ENCODE data around the gene P2RX7. TPM values are rescaled to one million over a fixed set of nuclear protein-coding genes. Genes with fewer than 3 reads are reported as not detected.

P2RX7 gene
- total and polyA plus RNA-seq, 7 donors, result 0.07 to 1.3 (median 0.17) TPM

DNA sequence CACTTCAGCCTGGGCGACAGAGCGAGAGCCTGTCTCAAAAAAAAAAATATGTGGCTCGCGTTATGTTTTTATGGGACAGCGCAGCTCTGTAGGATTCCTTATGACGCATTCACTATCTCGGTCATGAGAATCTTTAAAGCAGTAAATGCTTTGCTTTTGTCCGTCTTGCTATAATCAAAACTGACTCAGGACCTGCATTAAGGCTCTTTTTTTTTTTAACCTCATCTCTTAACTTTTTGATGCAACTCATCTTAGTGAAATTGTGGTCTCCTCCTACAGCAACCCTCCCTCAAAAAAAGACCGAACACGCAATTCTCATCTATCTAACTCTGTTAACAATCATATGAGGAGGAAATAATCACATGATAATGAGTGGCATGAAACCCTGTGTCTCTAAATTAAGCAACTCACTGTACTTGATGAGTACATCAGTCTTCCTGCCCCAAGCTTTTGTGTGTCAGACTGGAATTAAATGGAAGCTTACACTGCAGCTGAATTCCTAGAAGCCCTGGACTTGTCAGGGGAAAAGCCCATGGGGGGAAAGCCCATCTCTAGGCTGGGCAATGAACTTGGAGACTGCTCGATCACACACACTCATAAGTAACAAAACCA lies 81.6 kb downstream of the P2RX7 start:
- Histone ChIP-seq H3K4me1 (no peaks in the 10 kb centered on the region), H3K9me3 (no peaks in the 10 kb centered on the region), H3K27me3 (ENCODE audit: insufficient read depth in 3 of 3, low read length in 2 of 3) (peaks cover 0 to 24% (median 4%) of the 10 kb centered on the region in 3 donors), H3K27ac (no peak overlapping the region), H3K4me3 (no peak overlapping the region), H3K36me3 (ENCODE audit: insufficient read depth in 1 of 2, low read depth in 1 of 2) (no peaks in the 10 kb centered on the region)
- intact Hi-C loops (cut with DNase I), result no loop called here
- TF ChIP-seq CTCF (IDR thresholded peaks at IDR 0.05), result no peak
- DNase-seq (no peak), ATAC-seq (no peak)
- WGBS, 3 donors, result 88 to 91% (median 90%) methylated on average over 11 of the region's 11 CpGs

DNA sequence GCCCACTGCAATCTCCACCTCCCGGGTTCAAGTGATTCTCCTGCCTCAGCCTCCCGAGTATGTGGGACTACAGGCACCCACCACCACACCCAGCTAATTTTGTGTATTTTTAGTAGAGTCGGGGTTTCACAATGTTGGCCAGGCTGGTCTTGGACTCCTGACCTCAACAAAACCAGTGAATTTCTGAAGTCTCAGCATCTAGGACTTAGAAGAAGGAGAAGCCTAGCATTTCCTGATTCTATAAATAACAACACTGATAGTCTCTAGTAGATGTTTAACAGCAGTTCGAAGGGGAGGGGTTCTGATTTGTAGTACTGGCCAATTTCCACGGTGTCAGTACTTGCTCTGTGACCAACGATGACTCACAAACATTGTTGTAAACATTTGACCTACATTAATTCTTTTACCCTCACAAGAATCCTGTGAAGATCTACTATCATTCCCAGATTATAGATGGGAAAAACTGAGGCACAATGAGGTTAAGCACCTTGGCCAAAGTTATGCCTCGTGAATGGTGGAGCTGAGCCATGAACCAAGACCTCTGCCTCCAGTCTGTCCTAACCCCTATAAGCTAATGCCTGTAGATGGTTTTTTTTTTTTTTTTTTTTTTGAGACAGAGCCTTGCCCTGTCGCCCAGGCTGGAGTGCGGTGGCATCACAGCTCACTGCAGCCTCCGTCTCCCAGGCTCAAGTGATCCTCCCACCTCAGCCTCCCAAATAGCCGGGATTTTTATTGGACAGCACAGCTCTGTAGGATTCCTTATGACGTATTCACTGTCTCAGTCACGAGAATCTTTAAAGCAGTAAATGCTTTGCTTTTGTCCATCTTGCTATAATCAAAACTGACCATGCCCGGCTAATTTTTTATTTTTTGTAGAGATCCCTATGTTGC lies 82.4 kb downstream of the P2RX7 start:
- peak in 3 of 4 donors; percentile 37 to 48 (median 38) for ATAC-seq
- H3K9me3 ChIP-seq, result no peaks in the 10 kb centered on the region
- no peaks in the 10 kb centered on the region for H3K36me3 ChIP-seq (ENCODE audit: insufficient read depth in 1 of 2, low read depth in 1 of 2)
- DNase-seq, result no peak
- no peak for TF ChIP-seq CTCF (IDR thresholded peaks at IDR 0.05)
- WGBS, 3 donors, result 76 to 79% (median 77%) methylated on average over 14 of the region's 14 CpGs
- intact Hi-C loops (cut with DNase I), result no loop called here
- no peaks in the 10 kb centered on the region for H3K4me1 ChIP-seq
- no peak overlapping the region for H3K27ac ChIP-seq
- no peak overlapping the region for H3K4me3 ChIP-seq
- peaks cover 0 to 19% (median 4%) of the 10 kb centered on the region in 3 donors for H3K27me3 ChIP-seq (ENCODE audit: insufficient read depth in 3 of 3, low read length in 2 of 3)

- WGBS, 3 donors, result 88 to 93% (median 92%) methylated on average over 4 of the region's 4 CpGs
Measured at GRCh38 chr12:121216102-121216501, 83.4 kb downstream of the P2RX7 start.

DNA sequence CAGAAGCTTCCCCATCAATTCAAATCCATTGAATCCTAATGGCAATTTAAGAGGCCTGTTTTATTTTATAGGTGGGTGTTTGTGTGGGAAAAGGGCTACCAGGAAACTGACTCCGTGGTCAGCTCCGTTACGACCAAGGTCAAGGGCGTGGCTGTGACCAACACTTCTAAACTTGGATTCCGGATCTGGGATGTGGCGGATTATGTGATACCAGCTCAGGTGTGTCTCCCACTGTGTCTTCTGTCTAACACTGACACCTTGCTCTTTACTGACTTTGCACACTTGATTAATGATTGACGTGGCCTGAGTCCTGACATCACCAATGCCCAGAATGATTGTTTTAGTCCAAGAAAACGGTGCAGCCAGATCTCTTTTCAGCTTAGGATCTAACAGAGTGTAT lies 84.4 kb downstream of the P2RX7 start:
- H3K4me1 ChIP-seq, result no peaks in the 10 kb centered on the region
- TF ChIP-seq CTCF (IDR thresholded peaks at IDR 0.05), result no peak
- H3K27me3 ChIP-seq (ENCODE audit: insufficient read depth in 3 of 3, low read length in 2 of 3), result peaks cover 0 to 1% (median 0%) of the 10 kb centered on the region in 3 donors
- ATAC-seq (no peak), DNase-seq (no peak)
- intact Hi-C loops (cut with DNase I), result no loop called here
- H3K36me3 ChIP-seq (ENCODE audit: insufficient read depth in 1 of 2, low read depth in 1 of 2), result no peaks in the 10 kb centered on the region
- H3K4me3 ChIP-seq, result no peak overlapping the region
- H3K27ac ChIP-seq, result no peak overlapping the region
- H3K9me3 ChIP-seq, result no peaks in the 10 kb centered on the region
- WGBS, 3 donors, result 77 to 80% (median 79%) methylated on average over 8 of the region's 8 CpGs

More at GRCh38 chr12:121216102-121216501, 83.4 kb downstream of the P2RX7 start:
- Histone ChIP-seq H3K27ac (no peak overlapping the region), H3K9me3 (no peaks in the 10 kb centered on the region), H3K36me3 (ENCODE audit: insufficient read depth in 1 of 2, low read depth in 1 of 2) (no peaks in the 10 kb centered on the region), H3K27me3 (ENCODE audit: insufficient read depth in 3 of 3, low read length in 2 of 3) (peaks cover 0 to 9% (median 4%) of the 10 kb centered on the region in 3 donors), H3K4me3 (no peak overlapping the region), H3K4me1 (no peaks in the 10 kb centered on the region)
- DNase-seq, result no peak
- TF ChIP-seq CTCF (IDR thresholded peaks at IDR 0.05), result no peak
- no peak for ATAC-seq
- intact Hi-C loops (cut with DNase I), result no loop called here
